BLaER1 treated with 17β-estradiol and CSF1 and Interleukin-3, amounts not matched to agents 10 nM and 100 nM (cell line): ENCODE results near the gene TOP1.
A peak's percentile ranks its signal among the peaks of the same experiment; 100 is the strongest.

Source experiments
- H3K27ac ChIP-seq, 11 experiments: shearing (Covaris generic); formaldehyde crosslinking; 2 replicates each; pipeline ENCODE4 v1.8.1; 2022
- H3K27me3 ChIP-seq, 11 experiments: shearing (Covaris generic); formaldehyde crosslinking; 2 replicates each; pipeline ENCODE4 v1.8.1; 2022
- H3K36me3 ChIP-seq, 11 experiments: shearing (Covaris generic); formaldehyde crosslinking; 2 replicates each; pipeline ENCODE4 v1.8.1; 2022
- H3K4me1 ChIP-seq, 10 experiments: shearing (Covaris generic); formaldehyde crosslinking; 2 replicates each; pipeline ENCODE4 v1.8.1; 2022
- H3K4me2 ChIP-seq, 11 experiments: shearing (Covaris generic); formaldehyde crosslinking; 2 replicates each; pipeline ENCODE4 v1.8.1; 2022
- H3K4me3 ChIP-seq, 10 experiments: shearing (Covaris generic); formaldehyde crosslinking; 2 replicates each; pipeline ENCODE4 v1.8.1; 2022
- H3K9ac ChIP-seq, 11 experiments: shearing (Covaris generic); formaldehyde crosslinking; 2 replicates each; pipeline ENCODE4 v1.8.1; 2022
- H3K9me3 ChIP-seq, 11 experiments: shearing (Covaris generic); formaldehyde crosslinking; replicated peaks in 1 of 11; 2 replicates each; pipeline ENCODE4 v1.8.1; 2022
- H4K20me1 ChIP-seq, 11 experiments: shearing (Covaris generic); formaldehyde crosslinking; 2 replicates each; pipeline ENCODE4 v1.8.1; 2022
- Cebpa-rat ChIP-seq, 11 experiments: shearing (Covaris generic); IDR thresholded peaks; 2 replicates each; pipeline ENCODE4 v1.8.1; 2022

Gene TOP1

DNA sequence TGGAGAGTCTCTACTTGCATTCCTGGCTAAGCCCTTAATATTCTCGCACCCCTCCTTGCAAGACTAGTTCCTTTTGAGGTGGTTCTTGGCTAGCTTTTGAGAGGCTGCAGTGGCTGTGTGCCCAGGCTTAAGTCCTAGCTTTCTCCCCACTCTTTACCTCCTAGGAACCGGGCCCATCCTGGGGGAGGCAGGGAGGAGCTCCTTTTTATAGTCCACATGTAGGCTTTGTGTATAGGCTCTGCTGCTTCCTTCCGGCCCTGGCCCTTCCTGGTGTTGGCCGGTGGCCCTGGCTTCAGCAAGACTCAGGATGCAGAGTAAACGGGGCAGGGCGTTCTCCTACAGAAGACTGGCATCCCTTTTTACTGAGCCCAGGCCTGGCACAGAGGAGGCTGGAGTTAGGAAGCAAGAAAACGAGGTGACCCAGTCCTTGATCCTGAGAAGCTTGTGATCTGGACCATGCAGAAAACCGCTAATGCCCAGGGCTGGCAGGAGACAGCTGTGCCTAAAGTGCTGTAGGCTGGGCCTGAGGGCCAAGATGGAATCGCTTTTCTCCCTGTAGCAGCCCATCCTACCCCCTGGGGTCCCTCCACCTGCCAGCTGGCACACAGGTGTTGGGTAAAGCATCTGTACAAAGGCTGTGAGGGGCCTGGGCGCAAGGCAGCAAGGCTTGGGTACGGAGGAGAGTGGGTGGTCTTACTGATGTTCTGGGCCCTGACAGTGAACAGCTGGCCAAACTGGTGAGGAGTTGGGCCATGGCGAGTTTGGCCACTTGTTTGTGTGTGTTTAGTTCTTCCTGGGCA, 117.4 kb downstream of the TOP1 start:
- Histone ChIP-seq H4K20me1 (peaks cover 5 to 100% (median 100%) of the 10 kb centered on the region in 11 experiments; a peak in 20 of 22 replicates), H3K27ac (no peak overlapping the region), H3K9ac (no peak overlapping the region), H3K4me2 (peak overlapping the region in 8 of 11 experiments; percentile 23 to 66 (median 46); a peak in 17 of 22 replicates), H3K27me3 (no peaks in the 10 kb centered on the region), H3K4me3 (no peak overlapping the region), H3K36me3 (peaks cover 0 to 59% (median 32%) of the 10 kb centered on the region in 11 experiments; a peak in 17 of 22 replicates), H3K4me1 (peaks cover 20 to 85% (median 76%) of the 10 kb centered on the region in 10 experiments), H3K9me3 (no peaks in the 10 kb centered on the region)
- no peak for TF ChIP-seq Cebpa-rat (IDR thresholded peaks at IDR 0.05)

GRCh38 chr20:41147767-41148191, 119.2 kb downstream of the TOP1 start:
- Histone ChIP-seq H3K4me1 (peaks cover 7 to 76% (median 63%) of the 10 kb centered on the region in 10 experiments), H3K27me3 (no peaks in the 10 kb centered on the region), H4K20me1 (peaks cover 8 to 100% (median 100%) of the 10 kb centered on the region in 11 experiments; a peak in 20 of 22 replicates), H3K9ac (no peak overlapping the region), H3K4me2 (peak overlapping the region in 10 of 11 experiments; percentile 4 to 66 (median 42); a peak in 16 of 22 replicates), H3K27ac (no peak overlapping the region), H3K9me3 (no peaks in the 10 kb centered on the region), H3K4me3 (no peak overlapping the region), H3K36me3 (peaks cover 0 to 65% (median 32%) of the 10 kb centered on the region in 11 experiments; a peak in 17 of 22 replicates)
- no peak for TF ChIP-seq Cebpa-rat (IDR thresholded peaks at IDR 0.05)

- H3K9me3 ChIP-seq, result no peaks in the 10 kb centered on the region
- H3K9ac ChIP-seq, result no peak overlapping the region
- no peak overlapping the region for H3K4me2 ChIP-seq
- no peaks in the 10 kb centered on the region for H3K27me3 ChIP-seq
- H3K4me3 ChIP-seq, result no peak overlapping the region
- H3K27ac ChIP-seq, result no peak overlapping the region
- H4K20me1 ChIP-seq, result peaks cover 5 to 100% (median 100%) of the 10 kb centered on the region in 11 experiments; a peak in 20 of 22 replicates
- H3K36me3 ChIP-seq, result peaks cover 0 to 63% (median 27%) of the 10 kb centered on the region in 11 experiments; a peak in 17 of 22 replicates
- TF ChIP-seq Cebpa-rat (IDR thresholded peaks at IDR 0.05), result no peak
- H3K4me1 ChIP-seq, result peaks cover under 1 to 75% (median 61%) of the 10 kb centered on the region in 10 experiments; a peak in 16 of 20 replicates
These were observed 120.3 kb downstream of the TOP1 start for GRCh38 chr20:41148942-41149341.

DNA sequence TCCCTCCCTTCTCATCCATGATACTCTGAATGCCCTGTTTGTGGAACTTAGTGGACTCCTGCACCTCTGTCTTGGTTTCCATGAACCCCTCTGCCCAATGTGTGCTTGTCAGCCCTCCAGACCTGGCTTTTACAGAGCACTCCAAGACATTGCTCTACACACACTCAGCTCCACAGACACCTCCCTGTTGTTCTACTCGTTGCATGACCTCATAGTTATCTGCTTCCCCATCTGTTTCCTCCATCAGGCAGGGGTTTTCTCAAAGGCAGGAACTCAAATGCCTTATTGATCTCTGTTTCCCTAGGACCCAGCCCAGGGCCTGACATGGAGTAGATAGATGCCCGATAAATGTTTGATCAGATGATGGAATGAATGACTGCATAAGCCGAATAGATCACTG, 122.0 kb downstream of the TOP1 start:
- H3K27me3 ChIP-seq, result no peaks in the 10 kb centered on the region
- H3K36me3 ChIP-seq, result peaks cover 0 to 64% (median 22%) of the 10 kb centered on the region in 11 experiments; a peak in 11 of 22 replicates
- H4K20me1 ChIP-seq, result peaks cover 10 to 100% (median 100%) of the 10 kb centered on the region in 11 experiments; a peak in 20 of 22 replicates
- H3K4me2 ChIP-seq, result peak overlapping the region in 5 of 11 experiments; percentile 6 to 15 (median 9); a peak in 5 of 22 replicates
- no peak overlapping the region for H3K9ac ChIP-seq
- TF ChIP-seq Cebpa-rat (IDR thresholded peaks at IDR 0.05), result no peak
- H3K27ac ChIP-seq, result no peak overlapping the region
- no peaks in the 10 kb centered on the region for H3K9me3 ChIP-seq
- peaks cover 7 to 82% (median 65%) of the 10 kb centered on the region in 10 experiments; a peak in 16 of 20 replicates for H3K4me1 ChIP-seq
- H3K4me3 ChIP-seq, result no peak overlapping the region

- Histone ChIP-seq H3K27ac (no peak overlapping the region), H3K9ac (no peak overlapping the region), H3K27me3 (no peaks in the 10 kb centered on the region), H3K9me3 (no peaks in the 10 kb centered on the region), H3K4me3 (no peak overlapping the region), H3K4me1 (peaks cover 7 to 82% (median 65%) of the 10 kb centered on the region in 10 experiments; a peak in 18 of 20 replicates), H3K36me3 (peaks cover 0 to 60% (median 21%) of the 10 kb centered on the region in 11 experiments; a peak in 11 of 22 replicates), H3K4me2 (peak overlapping the region in 1 of 11 experiments; percentile 15; a peak in 1 of 22 replicates), H4K20me1 (peaks cover 16 to 100% (median 100%) of the 10 kb centered on the region in 11 experiments; a peak in 20 of 22 replicates)
- no peak for TF ChIP-seq Cebpa-rat (IDR thresholded peaks at IDR 0.05)
These were observed 122.7 kb downstream of the TOP1 start for GRCh38 chr20:41151134-41151869.

DNA sequence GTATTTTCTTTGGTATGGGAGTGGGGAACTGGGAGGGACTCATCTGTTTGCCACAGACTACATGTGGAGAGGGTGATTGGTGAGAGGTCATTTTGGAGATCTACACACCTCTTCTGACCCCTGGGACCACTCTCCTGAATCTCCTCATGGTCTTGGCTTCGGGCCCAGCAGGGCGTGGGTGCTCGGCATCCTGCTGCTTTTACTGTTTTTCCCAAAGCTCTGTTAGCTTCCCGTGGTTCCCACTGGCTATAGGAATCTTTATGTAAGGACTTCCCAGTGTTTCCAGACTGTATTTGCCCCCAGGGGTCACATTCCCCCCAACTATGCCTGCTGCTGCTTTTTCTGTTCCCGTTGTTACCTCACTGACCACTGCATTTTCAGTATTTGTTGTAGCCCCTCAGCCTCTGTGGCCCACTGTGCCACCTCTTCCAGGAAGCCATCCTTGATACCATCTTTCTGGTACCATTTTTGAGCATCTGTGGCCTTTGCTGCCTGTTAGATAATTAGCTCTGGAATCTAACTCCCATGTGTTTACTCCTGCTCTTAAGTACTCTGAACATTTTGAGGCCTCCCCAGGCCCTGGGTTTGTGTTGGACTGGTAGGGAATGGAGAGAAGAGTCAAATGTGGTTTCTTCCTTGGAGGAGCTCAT, 123.6 kb downstream of the TOP1 start:
- Histone ChIP-seq H3K9ac (no peak overlapping the region), H3K9me3 (no peaks in the 10 kb centered on the region), H3K4me3 (no peak overlapping the region), H3K4me1 (peaks cover 14 to 82% (median 65%) of the 10 kb centered on the region in 10 experiments), H3K27me3 (no peaks in the 10 kb centered on the region), H3K36me3 (peaks cover 0 to 51% (median 14%) of the 10 kb centered on the region in 11 experiments; a peak in 11 of 22 replicates), H3K27ac (no peak overlapping the region), H4K20me1 (peaks cover 19 to 100% (median 100%) of the 10 kb centered on the region in 11 experiments; a peak in 20 of 22 replicates), H3K4me2 (peak overlapping the region in 5 of 11 experiments; percentile 0 to 28 (median 3); a peak in 3 of 22 replicates)
- no peak for TF ChIP-seq Cebpa-rat (IDR thresholded peaks at IDR 0.05)

DNA sequence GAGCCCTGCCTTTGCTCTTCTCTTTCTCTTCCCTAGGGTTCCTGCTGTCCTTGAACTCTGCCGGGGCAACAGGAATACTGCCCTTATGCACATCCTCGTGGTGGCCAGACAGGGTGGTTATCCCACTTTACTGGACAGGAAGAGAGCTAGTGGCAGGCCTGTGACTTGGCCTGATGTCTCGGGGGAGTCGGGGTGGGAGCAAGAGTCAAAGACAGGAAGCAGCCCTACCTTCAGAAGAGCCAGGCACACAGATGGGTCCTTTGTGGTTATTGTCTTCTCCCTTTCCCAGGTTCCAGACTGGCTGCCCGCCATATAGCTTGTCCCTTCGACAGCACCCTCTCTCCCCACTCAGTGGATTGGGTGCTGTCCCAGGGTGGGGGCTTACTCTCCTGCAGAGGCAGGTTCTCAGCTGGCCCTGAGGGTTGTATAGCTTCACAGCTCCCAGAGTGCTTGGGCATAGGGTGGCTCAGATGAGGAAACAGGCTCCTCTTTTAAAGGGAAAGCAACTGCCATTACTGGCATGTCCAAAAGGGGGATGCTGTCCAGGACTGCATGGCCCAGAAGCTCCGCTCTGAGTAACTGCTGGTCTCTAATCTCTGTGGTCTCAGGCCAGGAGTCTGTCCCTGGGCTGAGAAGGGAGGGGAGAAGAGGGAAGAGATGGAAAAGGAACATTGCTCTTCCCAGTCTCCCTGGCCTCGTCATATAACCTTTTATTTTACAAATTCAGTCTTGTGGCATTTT, 126.0 kb downstream of the TOP1 start:
- peaks cover 19 to 75% (median 60%) of the 10 kb centered on the region in 10 experiments for H3K4me1 ChIP-seq
- H3K4me3 ChIP-seq, result no peak overlapping the region
- peaks cover 19 to 100% (median 100%) of the 10 kb centered on the region in 11 experiments; a peak in 20 of 22 replicates for H4K20me1 ChIP-seq
- no peaks in the 10 kb centered on the region for H3K27me3 ChIP-seq
- H3K9ac ChIP-seq, result peak overlapping the region in 1 of 11 experiments; percentile 21; a peak in 1 of 22 replicates
- TF ChIP-seq Cebpa-rat (IDR thresholded peaks at IDR 0.05), result no peak
- H3K36me3 ChIP-seq, result peaks cover 2 to 44% (median 21%) of the 10 kb centered on the region in 11 experiments; a peak in 19 of 22 replicates
- peak overlapping the region in 9 of 11 experiments; percentile 32 to 80 (median 69); a peak in 18 of 22 replicates for H3K4me2 ChIP-seq
- H3K9me3 ChIP-seq, result no peaks in the 10 kb centered on the region
- no peak overlapping the region; a peak in 1 of 22 replicates for H3K27ac ChIP-seq
